Activated naive CD4-positive, alpha-beta T cell treated with anti-CD3 and anti-CD28 coated beads, Interleukin-2, amount 50 U/mL, for 24 hours (primary cell): ENCODE data around the gene ANXA6.

Experiments
- H3K27ac Mint-ChIP-seq: one replicate; pipeline ENCODE4 v1.8.0; 2021; ENCODE audit warnings: mild to moderate bottlenecking, mixed read lengths
- H3K27me3 Mint-ChIP-seq: one replicate; pipeline ENCODE4 v1.8.0; 2021; ENCODE audit warnings: mixed read lengths
- H3K36me3 Mint-ChIP-seq: one replicate; pipeline ENCODE4 v1.8.0; 2021; ENCODE audit warnings: mixed read lengths
- H3K4me1 Mint-ChIP-seq: one replicate; pipeline ENCODE4 v1.8.0; 2021; ENCODE audit warnings: mixed read lengths
- H3K4me3 Mint-ChIP-seq: one replicate; pipeline ENCODE4 v1.8.0; 2021; ENCODE audit warnings: mild to moderate bottlenecking, mixed read lengths
- H3K9me3 Mint-ChIP-seq: one replicate; pipeline ENCODE4 v1.8.0; 2021; ENCODE audit warnings: mixed read lengths

Gene ANXA6

DNA sequence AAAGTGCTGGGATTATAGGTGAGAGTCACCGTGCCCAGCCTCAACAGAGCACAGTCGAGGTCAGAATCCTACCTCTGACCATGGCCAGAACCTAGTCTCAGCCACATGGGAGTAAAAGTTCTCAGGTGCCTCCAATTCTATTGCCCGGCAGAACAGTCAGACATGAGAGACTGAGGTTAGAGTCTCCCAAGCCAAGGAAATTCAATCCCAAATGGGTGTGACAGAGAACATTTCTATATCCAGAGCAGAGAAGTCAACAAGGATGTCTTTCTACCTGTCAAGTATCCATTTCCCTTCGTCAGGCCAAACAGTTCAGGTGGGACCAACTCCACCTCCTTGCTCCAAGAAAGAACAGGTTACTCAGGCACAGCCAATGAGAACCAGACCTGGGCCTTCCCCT is 10.5 kb downstream of the ANXA6 start:
- no peaks in the 10 kb centered on the region for H3K9me3 Mint-ChIP-seq
- H3K27me3 Mint-ChIP-seq: no peaks in the 10 kb centered on the region
- H3K4me3 Mint-ChIP-seq: peak overlapping the region; percentile 7
- H3K27ac Mint-ChIP-seq: peak overlapping the region; percentile 97
- H3K36me3 Mint-ChIP-seq: peaks cover 6% of the 10 kb centered on the region
- peaks cover 97% of the 10 kb centered on the region for H3K4me1 Mint-ChIP-seq

DNA sequence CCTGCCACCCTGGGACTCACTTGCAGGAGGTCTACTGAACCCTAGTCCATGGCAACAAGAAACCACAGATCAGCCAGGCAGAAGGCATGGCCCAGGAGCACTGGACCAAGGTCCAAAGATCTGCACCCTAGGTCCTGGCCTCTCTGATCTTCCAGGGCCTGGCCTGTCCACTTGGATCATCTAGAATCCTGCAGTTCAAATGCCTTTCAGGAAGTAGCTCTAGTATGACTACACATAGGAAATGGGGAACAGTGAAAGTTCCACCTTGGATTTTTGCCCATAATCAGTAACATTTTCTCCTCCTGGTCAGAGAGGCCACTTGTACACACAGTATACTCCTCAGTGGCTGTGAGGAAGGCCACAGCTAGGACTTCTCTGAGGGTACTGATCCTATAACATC is 11.5 kb downstream of the ANXA6 start:
- peaks cover 4% of the 10 kb centered on the region for H3K36me3 Mint-ChIP-seq
- H3K4me3 Mint-ChIP-seq: no peak overlapping the region
- H3K4me1 Mint-ChIP-seq: peaks cover 97% of the 10 kb centered on the region

DNA sequence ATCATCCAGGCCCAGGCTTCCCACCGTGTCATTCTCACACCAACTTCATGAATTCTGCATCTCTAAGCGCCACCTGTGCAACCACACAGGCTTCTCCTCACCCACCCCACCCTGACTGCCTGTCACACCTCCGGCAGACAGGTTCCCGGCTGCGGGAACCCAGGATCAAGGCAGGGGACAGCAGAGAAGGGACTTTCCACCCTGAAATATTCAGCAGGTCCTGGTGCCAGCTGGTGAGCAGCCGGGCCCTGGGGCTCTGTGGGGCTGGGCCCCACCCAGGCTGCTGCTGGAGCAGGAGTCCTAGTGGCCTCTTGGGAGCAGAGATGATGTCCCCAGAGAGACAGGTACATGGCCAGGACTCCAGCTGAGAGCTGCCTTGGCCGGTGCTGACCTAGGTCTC is 12.7 kb downstream of the ANXA6 start:
- Mint-ChIP-seq H3K36me3 (peaks cover 7% of the 10 kb centered on the region), H3K4me1 (peaks cover 97% of the 10 kb centered on the region), H3K9me3 (no peaks in the 10 kb centered on the region), H3K4me3 (no peak overlapping the region), H3K27ac (no peak overlapping the region), H3K27me3 (no peaks in the 10 kb centered on the region)

More for the DNA sequence above, 11.5 kb downstream of the ANXA6 start:
- Mint-ChIP-seq H3K27me3 (no peaks in the 10 kb centered on the region), H3K9me3 (no peaks in the 10 kb centered on the region), H3K27ac (peak overlapping the region; percentile 47)

DNA sequence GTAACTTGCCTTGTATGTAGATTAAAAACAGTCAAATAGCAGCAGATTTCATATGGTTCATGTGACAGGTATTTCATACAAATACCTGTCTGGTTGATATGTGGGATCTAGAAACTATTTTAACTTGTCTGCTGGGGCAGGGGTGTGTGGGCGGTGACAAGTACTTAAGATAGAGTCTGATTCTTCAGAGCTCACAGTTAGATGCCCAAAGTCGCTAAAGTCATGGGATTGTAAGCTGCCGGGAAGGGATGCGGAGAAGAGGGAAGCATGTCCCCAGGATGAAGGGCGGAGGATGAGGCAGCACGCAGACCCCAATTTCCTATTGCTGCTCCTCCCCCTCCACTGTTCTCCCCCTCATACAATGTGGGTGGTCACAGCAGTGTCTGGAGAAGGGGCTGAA is 13.3 kb downstream of the ANXA6 start:
- peak overlapping the region; percentile 24 for H3K4me3 Mint-ChIP-seq
- H3K9me3 Mint-ChIP-seq: no peaks in the 10 kb centered on the region
- H3K27ac Mint-ChIP-seq: peak overlapping the region; percentile 97
- H3K27me3 Mint-ChIP-seq: no peaks in the 10 kb centered on the region
- H3K4me1 Mint-ChIP-seq: peaks cover 98% of the 10 kb centered on the region
- peaks cover 7% of the 10 kb centered on the region for H3K36me3 Mint-ChIP-seq

DNA sequence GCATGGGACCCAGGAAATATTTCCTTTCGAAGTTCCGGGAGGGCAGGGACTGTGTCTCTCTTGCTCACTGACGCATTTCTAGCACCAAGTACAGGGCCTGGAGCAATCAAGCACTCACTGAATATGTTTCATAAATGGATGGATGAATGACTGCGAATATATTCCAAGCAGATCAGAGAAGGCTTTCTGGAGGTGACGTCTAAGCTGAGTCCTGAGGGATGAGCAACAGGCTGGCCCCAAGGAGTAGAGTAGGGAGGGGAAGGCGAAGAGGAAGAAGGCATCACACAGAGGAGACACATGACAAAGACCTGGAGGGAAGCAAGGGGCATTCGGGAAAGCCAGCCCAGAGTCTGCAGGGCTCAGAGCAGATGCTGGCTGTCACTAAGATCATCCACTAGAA is 13.9 kb downstream of the ANXA6 start:
- H3K27me3 Mint-ChIP-seq: no peaks in the 10 kb centered on the region
- H3K9me3 Mint-ChIP-seq: no peaks in the 10 kb centered on the region
- H3K27ac Mint-ChIP-seq: peak overlapping the region; percentile 66
- peaks cover 11% of the 10 kb centered on the region for H3K36me3 Mint-ChIP-seq
- H3K4me1 Mint-ChIP-seq: peaks cover 98% of the 10 kb centered on the region
- peak overlapping the region; percentile 24 for H3K4me3 Mint-ChIP-seq

DNA sequence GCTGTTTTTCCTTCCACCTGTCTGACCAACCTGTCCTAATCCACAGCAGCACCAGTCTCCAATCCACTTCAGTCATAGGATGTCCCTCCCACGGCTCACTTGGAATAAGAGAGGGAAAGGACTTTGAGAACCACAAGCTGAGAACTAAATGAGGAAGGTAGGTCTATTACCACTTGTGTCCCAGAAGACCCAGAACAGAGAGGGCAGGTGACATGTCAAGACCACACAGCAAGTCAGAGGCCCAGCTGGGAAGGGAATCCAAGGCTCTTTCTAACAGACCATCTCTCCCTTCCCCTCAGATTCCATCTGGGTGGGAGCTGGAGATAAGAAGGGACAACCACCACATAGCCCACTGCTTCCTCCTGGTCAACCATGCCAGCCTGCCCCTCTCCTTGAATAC is 14.6 kb downstream of the ANXA6 start:
- no peaks in the 10 kb centered on the region for H3K9me3 Mint-ChIP-seq
- peaks cover 18% of the 10 kb centered on the region for H3K36me3 Mint-ChIP-seq
- peak overlapping the region; percentile 66 for H3K27ac Mint-ChIP-seq
- peaks cover 98% of the 10 kb centered on the region for H3K4me1 Mint-ChIP-seq
- peak overlapping the region; percentile 24 for H3K4me3 Mint-ChIP-seq
- no peaks in the 10 kb centered on the region for H3K27me3 Mint-ChIP-seq

DNA sequence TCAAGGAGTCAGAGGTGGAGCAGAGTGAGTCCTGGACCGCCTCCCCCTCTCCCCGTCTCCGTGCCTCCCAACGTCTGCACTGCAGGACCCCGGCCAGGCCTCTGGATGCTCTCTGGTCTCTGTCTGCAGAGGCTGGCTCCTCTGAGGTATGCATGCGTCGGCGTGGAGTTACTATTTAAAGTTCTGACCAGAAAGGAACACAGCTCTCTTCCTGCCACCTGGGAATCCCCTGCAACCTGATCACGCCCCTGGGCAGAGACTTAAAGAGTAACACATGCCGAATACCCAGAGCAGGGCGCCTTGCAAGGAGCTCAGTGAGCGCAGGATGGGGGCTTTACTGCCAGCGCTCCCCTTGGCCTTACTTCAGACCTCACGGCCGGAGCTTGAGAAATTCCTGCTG is 16.0 kb downstream of the ANXA6 start:
- no peaks in the 10 kb centered on the region for H3K27me3 Mint-ChIP-seq
- H3K27ac Mint-ChIP-seq: peak overlapping the region; percentile 95
- peaks cover 26% of the 10 kb centered on the region for H3K36me3 Mint-ChIP-seq
- no peaks in the 10 kb centered on the region for H3K9me3 Mint-ChIP-seq
- peak overlapping the region; percentile 85 for H3K4me3 Mint-ChIP-seq
- H3K4me1 Mint-ChIP-seq: peaks cover 97% of the 10 kb centered on the region

DNA sequence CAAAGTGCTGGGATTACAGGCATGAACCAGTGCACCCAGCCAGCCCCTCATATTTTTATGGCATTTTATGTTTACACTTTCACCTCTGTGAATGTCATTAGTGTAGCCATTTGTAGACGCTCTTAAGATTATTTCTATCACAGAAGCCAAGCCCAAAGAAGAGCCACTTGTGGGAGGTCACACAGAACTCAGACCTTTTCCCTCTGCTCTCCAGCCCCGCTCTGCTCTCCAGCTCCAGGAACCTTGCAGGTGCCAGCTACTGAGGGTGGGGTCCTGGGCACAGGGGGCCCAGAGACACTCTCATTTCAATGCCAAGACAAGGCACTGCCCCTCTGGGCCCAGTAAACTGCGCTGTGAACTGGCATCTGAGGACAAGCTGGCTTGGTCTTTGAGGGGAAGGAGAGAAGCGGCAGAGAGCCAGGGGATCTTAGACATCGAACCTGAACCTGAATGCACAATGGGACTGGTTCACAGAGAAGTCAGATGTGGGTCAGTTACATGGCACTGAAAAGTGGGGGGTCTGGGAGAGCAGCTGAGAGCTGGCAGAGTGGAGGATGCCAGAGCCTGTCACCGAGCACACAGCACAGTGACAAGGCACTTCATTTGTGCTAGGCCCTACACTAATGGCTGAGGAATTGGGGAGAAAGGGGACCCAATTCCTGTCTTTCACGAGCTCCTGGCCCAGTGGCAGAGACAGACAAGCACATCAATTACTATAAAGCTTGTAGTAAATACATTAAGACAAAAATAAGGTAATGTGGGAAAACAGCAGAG is 16.7 kb downstream of the ANXA6 start:
- Mint-ChIP-seq H3K4me3 (peak overlapping the region; percentile 85), H3K27ac (peak overlapping the region; percentile 95), H3K4me1 (peaks cover 94% of the 10 kb centered on the region), H3K36me3 (peaks cover 27% of the 10 kb centered on the region), H3K9me3 (no peaks in the 10 kb centered on the region), H3K27me3 (no peaks in the 10 kb centered on the region)

DNA sequence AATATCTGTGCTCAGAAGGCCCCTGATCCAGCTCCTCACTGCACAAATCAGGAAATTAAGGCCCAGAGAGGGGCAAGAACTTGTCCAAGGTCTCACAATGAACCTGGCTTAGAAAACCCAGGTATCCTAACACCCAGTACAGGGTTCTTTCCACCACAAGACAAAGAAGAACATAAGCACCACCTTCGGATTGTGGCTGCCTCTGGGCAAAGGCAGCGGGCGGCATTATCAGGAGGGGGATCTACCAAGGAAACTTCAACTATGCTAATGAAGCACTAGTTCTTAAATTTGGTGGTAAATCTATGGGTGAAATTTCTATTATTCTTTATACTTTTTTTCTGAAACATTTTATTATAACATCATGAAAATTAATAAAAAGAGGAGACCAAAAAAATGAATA is 17.9 kb downstream of the ANXA6 start:
- Mint-ChIP-seq H3K36me3 (peaks cover 29% of the 10 kb centered on the region), H3K27me3 (no peaks in the 10 kb centered on the region), H3K9me3 (no peaks in the 10 kb centered on the region), H3K27ac (peak overlapping the region; percentile 94), H3K4me3 (no peak overlapping the region), H3K4me1 (peaks cover 86% of the 10 kb centered on the region)

DNA sequence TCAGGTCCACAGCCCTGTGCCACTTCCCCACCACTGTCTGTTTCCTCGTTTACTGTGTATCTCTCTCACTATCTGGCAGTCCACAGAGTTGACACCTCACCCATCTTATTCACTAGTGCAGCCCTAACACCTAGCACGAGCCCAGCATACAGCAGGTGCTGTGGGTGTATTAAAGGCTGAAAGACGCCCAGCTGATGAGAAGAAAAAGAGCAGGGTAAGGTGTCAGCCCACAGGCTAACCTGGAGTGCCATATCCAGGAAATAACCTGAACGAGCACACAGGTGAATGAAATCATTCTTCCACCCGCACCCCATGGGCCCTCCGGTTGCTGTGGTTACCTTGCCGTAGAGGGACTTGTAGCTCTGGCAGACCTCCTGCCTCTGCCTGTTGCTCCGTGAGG is 18.6 kb downstream of the ANXA6 start:
- peaks cover 84% of the 10 kb centered on the region for H3K4me1 Mint-ChIP-seq
- peak overlapping the region; percentile 94 for H3K27ac Mint-ChIP-seq
- H3K27me3 Mint-ChIP-seq: no peaks in the 10 kb centered on the region
- H3K9me3 Mint-ChIP-seq: no peaks in the 10 kb centered on the region
- H3K36me3 Mint-ChIP-seq: peaks cover 27% of the 10 kb centered on the region
- H3K4me3 Mint-ChIP-seq: peak overlapping the region; percentile 54

DNA sequence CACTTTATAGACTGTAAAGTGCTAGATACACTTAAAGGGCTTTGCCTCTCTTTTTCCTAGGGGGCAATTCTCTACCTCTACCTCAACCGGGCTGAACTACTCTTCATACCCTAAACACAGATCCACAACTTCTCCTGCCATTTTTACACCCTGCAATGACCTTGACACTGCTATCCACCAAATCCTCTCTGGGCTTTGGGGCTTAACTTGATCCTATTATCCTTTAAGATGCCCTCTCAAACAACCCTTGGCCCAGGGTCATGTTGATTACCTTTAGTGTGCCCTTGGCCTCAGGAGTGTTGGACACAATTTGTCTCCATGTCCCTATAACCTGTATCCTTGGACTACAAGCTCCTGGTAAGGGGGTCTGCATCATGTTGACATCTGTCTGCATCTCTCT is 19.5 kb downstream of the ANXA6 start:
- peak overlapping the region; percentile 94 for H3K27ac Mint-ChIP-seq
- H3K4me3 Mint-ChIP-seq: no peak overlapping the region
- H3K4me1 Mint-ChIP-seq: peaks cover 82% of the 10 kb centered on the region
- peaks cover 30% of the 10 kb centered on the region for H3K36me3 Mint-ChIP-seq
- no peaks in the 10 kb centered on the region for H3K27me3 Mint-ChIP-seq
- no peaks in the 10 kb centered on the region for H3K9me3 Mint-ChIP-seq

DNA sequence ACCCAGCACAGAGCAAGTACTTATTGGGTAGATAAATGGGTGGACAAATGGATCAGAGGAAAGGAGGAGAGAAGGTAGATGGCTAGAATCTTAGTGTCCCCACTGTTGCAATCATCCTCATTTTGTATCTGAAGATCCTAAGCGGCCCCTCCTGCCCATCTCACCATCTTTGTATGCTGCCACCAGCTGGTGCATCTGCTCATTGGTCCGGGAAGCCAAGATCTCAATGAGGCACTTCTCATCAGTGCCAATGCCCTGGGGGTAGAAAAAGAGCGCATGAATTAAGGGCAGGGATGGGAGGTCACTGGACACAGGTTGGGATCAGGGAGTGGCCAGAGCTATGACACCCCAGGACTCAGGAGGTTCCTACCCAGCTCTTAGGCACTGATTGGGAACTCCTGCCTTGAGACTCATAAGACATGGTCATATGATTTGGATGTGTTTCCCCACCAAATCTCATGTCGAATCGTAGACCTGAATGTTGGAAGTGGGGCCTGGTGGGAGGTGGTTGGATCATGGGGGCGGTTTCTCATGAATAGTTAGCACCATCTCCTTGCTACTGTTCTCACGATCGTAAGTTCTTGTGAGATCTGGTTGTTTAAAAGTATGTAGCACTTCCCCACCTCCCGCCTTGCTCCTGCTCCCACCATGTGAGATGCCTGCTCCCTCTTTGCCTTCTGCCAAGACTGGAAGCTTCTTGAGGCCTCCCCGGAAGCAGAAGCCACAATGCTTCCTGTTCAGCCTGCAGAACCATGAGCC is 20.3 kb downstream of the ANXA6 start:
- peaks cover 79% of the 10 kb centered on the region for H3K4me1 Mint-ChIP-seq
- peak overlapping the region; percentile 94 for H3K27ac Mint-ChIP-seq
- no peaks in the 10 kb centered on the region for H3K27me3 Mint-ChIP-seq
- H3K36me3 Mint-ChIP-seq: peaks cover 30% of the 10 kb centered on the region
- H3K9me3 Mint-ChIP-seq: no peaks in the 10 kb centered on the region
- H3K4me3 Mint-ChIP-seq: no peak overlapping the region

DNA sequence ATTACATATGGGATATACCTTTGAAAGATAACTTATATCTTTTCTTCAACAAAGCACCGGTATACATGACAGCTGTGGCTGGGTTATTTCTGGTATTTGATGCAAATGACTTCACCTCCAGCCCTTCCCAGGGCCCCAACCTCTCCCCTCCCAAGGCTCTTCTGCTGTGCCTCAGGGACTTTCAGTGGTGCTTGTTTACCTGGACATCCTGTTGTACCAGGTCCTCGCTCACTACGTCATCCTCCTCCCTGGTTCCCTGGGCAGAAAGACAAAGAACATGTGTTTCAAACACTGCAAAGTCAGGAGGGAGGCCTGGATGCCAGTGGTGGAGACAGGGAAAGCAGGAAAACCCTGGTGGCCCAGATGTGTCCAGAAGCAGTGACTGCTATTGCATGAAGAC is 23.4 kb downstream of the ANXA6 start:
- Mint-ChIP-seq H3K27me3 (no peaks in the 10 kb centered on the region), H3K4me1 (peaks cover 74% of the 10 kb centered on the region), H3K27ac (peak overlapping the region; percentile 53), H3K36me3 (peaks cover 32% of the 10 kb centered on the region), H3K4me3 (no peak overlapping the region), H3K9me3 (no peaks in the 10 kb centered on the region)

DNA sequence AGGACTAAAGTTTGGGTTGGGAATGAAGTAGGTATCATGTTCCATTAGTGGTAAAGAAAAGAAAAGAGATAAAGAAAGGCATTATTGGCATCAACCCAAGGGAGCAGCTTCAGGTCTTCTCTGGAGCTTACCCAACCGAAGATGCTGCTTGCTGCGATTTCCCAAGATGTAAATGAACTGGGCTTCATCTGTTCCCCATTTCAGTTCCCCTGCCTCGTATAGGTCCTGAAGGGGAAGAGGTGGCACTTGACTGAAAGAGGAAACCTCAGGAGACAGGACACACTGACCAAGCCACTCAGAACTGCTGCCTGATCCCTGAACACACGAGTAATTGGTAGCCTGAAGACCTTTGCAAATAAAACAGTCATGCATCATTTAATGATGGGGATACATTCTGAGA is 24.6 kb downstream of the ANXA6 start:
- Mint-ChIP-seq H3K4me3 (no peak overlapping the region), H3K4me1 (peaks cover 73% of the 10 kb centered on the region), H3K36me3 (peaks cover 24% of the 10 kb centered on the region), H3K27me3 (no peaks in the 10 kb centered on the region), H3K27ac (peak overlapping the region; percentile 8), H3K9me3 (no peaks in the 10 kb centered on the region)

DNA sequence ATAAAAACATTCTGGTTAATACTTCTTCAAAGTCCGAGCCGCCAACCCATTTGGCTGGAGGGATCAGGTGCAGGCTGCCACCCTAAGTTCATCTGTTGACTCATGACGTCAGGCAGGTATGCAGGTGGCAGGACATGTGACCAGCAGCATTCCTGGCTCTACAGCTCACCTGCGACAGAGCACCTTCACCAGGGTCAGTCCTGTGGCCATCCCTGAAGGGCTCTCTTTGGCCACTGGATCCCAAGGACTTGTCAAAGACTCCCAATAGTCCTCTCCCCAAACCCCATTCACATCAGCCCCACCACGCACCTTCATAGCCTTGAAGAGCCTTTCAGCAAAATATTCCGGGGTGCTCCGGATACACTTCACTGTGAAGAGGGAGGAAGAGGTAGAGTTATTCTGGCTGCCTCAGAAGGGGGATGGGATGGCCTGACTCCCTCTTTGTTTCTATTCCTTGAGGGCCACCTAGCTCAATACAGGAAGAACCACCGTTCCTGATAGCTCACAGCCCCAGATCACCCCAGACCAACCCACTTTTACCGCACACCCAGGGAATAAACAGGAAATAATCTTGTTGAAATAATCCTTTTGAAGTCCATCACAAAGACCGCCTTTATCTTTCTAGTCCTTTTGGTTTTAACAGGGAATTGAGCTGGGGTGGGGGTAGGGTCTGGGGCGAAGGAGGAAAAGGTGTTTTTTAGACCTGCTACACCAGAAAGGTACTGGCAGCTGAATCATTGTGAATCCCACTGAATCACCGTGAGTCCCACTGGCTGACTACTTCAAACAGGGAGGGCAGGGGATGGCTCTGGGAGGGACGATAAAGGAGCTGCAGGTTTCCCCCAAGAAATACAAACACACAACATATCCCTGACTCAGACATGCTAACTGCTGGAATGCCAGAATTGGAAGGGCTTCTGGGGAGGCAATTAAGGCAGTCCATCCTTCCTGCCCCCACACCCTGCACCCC is 26.4 kb downstream of the ANXA6 start:
- Mint-ChIP-seq H3K36me3 (peaks cover 17% of the 10 kb centered on the region), H3K9me3 (no peaks in the 10 kb centered on the region), H3K27ac (peak overlapping the region; percentile 95), H3K4me1 (peaks cover 74% of the 10 kb centered on the region), H3K27me3 (no peaks in the 10 kb centered on the region), H3K4me3 (peak overlapping the region; percentile 48)
